Mucosa of stomach (tissue), 1 donor: ENCODE data around the gene APBB1IP.
"Not testable (repeated sequence)": the region's sequence is repeated elsewhere in the genome, so short reads cannot be mapped to it uniquely, and the experiment has no call there.

Experiments used
- H3K27me3 ChIP-seq: one replicate; pipeline ENCODE4 v1.7.0; 2013; ENCODE audit warnings: mild to moderate bottlenecking, low read length; ENCODE audit not compliant: control insufficient read depth, insufficient read depth
- H3K36me3 ChIP-seq: one replicate; pipeline ENCODE4 v1.7.0; 2013; ENCODE audit warnings: low read length; ENCODE audit not compliant: control insufficient read depth, insufficient read depth
- H3K4me1 ChIP-seq: one replicate; pipeline ENCODE4 v1.7.0; 2013; ENCODE audit warnings: mild to moderate bottlenecking, low read length; ENCODE audit not compliant: control insufficient read depth, insufficient read depth
- H3K4me3 ChIP-seq: one replicate; pipeline ENCODE4 v1.7.0; 2013; ENCODE audit warnings: low read length
- H3K9ac ChIP-seq: one replicate; pipeline ENCODE4 v1.7.0; 2013; ENCODE audit warnings: mild to moderate bottlenecking, low read length, moderate library complexity
- H3K9me3 ChIP-seq: one replicate; pipeline ENCODE4 v1.7.0; 2013; ENCODE audit warnings: mild to moderate bottlenecking, low read length, moderate library complexity; ENCODE audit not compliant: control insufficient read depth
- donor health status: Pancreatic carcinoma.

Gene APBB1IP

DNA sequence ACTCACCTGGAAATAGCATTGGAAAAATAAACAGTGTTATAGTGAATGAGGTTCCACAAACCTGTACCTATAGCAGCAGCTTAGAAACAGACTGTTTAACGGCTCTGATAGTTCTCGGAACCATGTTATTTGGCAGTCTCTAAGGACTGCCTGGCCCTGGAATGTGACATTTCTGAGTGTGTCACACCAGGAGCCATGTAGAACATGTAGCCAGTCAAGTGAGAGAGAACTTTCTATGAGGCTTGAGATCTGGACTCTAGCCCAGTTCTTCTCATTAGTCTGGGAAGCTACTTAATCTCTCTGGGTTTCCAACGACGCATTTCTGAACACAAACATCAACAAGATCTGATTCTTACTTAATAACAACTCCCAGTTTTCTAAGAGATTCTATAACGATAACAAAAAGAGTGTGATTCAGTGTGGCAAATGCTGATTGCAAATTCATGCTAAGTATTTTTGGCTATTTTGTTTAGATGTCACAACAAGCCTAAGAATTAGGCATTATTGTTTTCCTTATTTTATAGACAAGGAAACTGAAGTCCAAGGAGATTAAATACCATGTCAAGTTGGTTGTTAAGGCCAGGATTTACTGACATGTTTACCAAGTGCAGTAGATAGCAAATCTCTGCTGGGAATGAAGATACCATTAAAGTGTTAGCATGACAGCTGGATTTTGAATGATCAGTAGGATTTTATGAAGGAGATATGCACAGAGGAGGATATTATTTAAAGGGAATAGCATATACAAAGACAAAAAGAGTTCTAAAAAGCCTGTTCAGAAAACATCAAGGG is 47.2 kb downstream of the APBB1IP start:
- Histone ChIP-seq H3K27me3 (no peaks in the 10 kb centered on the region), H3K4me1 (peaks cover 8% of the 10 kb centered on the region), H3K9me3 (no peaks in the 10 kb centered on the region), H3K4me3 (no peak overlapping the region), H3K9ac (no peak overlapping the region), H3K36me3 (no peaks in the 10 kb centered on the region)

DNA sequence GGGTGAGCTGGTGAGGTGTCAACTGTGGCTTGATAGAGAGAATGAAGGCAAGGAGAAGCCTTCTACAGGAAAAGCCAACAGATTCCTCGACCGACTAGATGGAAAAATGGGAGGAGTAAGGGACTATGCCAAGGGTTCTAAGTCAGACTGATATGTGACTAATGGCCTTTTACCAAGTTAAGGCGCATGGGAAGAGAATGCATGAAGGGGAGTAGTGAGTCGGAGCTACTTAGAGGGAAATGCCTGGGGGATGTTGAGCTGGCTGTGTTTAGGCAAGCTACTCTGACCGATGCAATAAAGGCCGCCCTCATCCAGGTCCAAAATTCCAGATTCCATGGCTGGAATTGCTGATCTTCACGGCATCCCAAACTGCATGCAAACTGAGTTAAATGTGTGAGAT is 48.2 kb downstream of the APBB1IP start:
- no peak overlapping the region for H3K4me3 ChIP-seq
- no peaks in the 10 kb centered on the region for H3K9me3 ChIP-seq
- H3K9ac ChIP-seq, result no peak overlapping the region
- peaks cover 8% of the 10 kb centered on the region for H3K4me1 ChIP-seq
- H3K27me3 ChIP-seq, result no peaks in the 10 kb centered on the region
- H3K36me3 ChIP-seq, result no peaks in the 10 kb centered on the region

DNA sequence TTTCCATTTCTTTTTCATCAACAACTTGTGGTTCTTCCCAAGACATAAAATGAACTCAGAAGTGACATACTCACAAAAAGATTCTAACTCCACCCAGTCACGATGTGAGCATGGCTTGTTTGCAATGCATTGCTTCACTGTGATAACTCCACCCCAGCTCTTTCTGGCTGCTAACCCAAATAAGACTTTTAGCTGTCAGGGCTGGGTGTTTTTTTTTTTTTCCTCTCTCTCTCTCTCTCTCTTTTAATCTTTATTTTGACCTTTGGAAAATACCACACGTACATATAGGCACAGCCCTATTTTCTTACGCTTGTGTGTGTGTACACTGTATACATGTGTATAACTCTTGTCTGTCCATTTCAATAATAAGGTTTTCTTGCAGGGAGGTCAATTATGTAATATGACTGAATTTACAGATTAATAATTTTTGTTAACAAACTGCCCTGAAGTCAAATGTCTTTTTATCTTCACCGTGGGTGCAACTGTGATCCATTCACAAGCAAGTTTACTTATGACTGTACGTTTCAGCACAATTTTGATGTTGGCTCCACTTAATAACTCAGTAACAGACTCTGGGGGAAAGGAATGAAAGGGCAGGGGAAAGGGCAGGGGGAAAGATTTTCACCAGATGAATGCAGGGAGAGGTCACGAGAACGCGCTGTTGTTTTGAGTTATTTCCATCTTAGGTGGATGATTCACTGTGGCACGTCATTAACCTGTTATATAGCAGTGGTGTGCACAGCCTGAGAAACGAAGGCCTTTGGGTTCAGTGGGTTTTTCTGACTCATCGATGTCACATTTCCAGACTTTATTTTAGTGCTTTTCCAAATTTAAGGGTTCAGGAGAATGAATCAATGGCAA is 49.1 kb downstream of the APBB1IP start:
- Histone ChIP-seq H3K4me1 (peaks cover 8% of the 10 kb centered on the region), H3K9ac (peak overlapping the region; percentile 3), H3K4me3 (no peak overlapping the region), H3K27me3 (no peaks in the 10 kb centered on the region), H3K36me3 (no peaks in the 10 kb centered on the region), H3K9me3 (no peaks in the 10 kb centered on the region)

DNA sequence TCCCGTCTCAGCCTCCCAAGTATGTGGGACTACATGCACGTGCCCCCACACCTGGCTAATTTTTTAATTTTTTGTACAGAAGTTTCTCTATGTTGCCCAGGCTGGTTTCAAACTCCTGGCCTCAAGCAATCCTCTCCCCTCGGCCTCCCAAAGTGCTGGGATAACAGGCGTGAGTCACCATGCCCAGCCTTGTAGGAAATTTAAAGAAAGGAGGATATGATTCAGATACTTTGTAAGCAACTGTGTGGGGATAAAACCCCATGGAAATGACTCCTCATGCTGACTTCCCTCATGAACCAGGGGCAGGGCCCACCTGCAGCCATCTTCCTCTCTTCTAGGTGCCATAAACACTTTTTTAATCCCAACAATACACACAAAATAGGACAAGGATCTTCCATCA is 50.2 kb downstream of the APBB1IP start:
- Histone ChIP-seq H3K4me1 (peaks cover 8% of the 10 kb centered on the region), H3K36me3 (no peaks in the 10 kb centered on the region), H3K27me3 (no peaks in the 10 kb centered on the region), H3K9ac (no peak overlapping the region), H3K9me3 (no peaks in the 10 kb centered on the region), H3K4me3 (no peak overlapping the region)

DNA sequence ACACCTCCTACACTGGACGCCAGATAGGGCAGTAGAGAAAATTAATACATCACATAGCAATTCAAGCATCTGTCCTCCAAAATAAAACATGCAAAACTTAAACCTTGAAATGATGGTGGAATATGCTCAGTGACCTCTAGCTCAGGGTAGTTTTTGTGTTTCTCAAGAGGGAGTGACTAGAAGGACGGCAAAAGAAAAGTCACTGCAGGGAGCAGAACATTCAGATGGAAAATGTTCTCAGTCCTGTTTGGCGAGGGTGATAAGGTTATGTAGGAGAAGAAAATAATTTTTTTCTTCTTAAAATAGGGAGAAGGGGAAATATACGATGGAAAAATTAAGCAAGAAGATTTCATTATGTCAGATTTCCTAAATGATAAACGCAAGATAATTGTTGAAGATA is 50.9 kb downstream of the APBB1IP start:
- Histone ChIP-seq H3K4me1 (peaks cover 8% of the 10 kb centered on the region), H3K4me3 (no peak overlapping the region), H3K9me3 (no peaks in the 10 kb centered on the region), H3K36me3 (no peaks in the 10 kb centered on the region), H3K9ac (no peak overlapping the region), H3K27me3 (no peaks in the 10 kb centered on the region)

DNA sequence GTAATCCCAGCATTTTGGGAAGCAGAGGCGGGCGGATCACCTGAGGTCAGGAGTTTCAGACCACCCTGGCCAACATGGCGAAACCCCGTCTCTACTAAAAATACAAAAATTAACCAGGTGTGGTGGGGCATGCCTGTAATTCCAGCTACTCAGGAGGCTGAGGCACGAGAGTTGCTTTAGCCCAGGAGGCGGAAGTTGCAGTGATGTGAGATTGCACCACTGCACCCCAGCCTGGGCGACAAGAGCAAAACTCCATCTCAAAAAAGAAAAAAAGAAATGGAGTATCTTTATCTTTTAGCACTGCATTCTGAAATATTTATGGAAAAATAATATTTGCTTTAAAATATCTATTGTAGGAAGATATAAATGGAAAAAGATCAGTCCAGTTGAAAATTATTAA is 52.2 kb downstream of the APBB1IP start:
- H3K4me1 ChIP-seq, H3K9ac ChIP-seq, H3K9me3 ChIP-seq, H3K4me3 ChIP-seq, H3K36me3 ChIP-seq, H3K27me3 ChIP-seq: not testable (repeated sequence)

DNA sequence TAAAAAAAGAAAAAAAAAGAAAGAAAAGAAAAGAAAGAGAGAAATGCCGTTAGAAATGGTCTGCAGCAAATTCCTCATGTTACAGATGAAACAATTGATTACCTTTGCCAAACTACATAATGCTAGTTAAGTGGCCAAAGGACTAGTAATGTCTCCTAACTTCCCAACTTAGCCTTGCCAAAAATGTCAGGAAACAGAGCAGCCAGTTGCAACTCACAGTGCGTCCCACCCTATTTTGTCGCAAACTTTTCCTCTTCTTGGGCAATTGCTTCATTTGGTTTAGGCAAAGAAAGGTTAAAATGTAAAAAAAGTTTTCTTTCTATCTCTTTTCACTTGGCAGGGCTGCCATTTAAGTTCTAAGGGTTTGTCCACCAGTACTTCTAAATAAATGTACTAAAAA is 53.1 kb downstream of the APBB1IP start:
- no peaks in the 10 kb centered on the region for H3K9me3 ChIP-seq
- no peaks in the 10 kb centered on the region for H3K36me3 ChIP-seq
- no peak overlapping the region for H3K4me3 ChIP-seq
- no peak overlapping the region for H3K9ac ChIP-seq
- no peaks in the 10 kb centered on the region for H3K27me3 ChIP-seq
- no peaks in the 10 kb centered on the region for H3K4me1 ChIP-seq

DNA sequence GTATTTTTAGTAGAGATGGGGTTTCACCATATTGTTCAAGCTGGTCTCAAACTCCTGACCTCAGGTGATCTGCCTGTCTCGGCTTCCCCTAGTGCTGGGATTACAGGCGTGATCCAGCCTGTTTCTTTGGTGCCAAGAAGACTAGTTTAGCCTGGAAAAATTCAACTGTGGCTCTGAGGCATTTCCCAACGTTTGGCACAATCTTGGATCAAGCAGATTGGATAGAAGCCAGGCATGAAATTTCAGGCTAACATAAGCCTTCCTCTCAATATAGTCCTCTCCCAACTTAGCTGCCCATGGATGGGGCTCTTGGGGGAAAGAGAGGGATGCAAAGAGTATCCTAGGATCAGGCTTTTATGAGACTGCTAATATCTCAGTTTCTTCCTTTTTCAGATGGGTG is 53.8 kb downstream of the APBB1IP start:
- no peak overlapping the region for H3K4me3 ChIP-seq
- H3K9me3 ChIP-seq, result no peaks in the 10 kb centered on the region
- no peaks in the 10 kb centered on the region for H3K4me1 ChIP-seq
- H3K36me3 ChIP-seq, result no peaks in the 10 kb centered on the region
- no peak overlapping the region for H3K9ac ChIP-seq
- H3K27me3 ChIP-seq, result no peaks in the 10 kb centered on the region

DNA sequence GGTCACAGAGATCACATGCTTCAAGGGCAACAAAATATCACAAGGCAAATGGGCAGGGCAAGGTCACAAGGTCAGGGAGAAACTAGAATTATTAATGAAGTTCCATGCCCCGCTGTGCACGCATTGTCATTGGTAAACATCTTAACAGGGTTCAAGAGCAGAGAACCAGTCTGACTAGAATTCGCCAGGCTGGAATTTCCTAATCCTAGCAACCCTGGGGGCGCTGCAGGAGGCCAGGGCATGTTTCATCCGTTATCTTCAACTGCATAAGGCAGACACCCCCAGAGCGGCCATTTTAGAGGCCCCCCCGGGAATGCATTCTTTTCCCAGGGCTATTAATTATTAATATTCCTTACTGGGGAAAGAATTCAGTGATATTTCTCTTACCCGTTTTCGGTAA is 54.6 kb downstream of the APBB1IP start:
- not testable (repeated sequence) for H3K9ac ChIP-seq, H3K4me1 ChIP-seq, H3K27me3 ChIP-seq, H3K9me3 ChIP-seq, H3K4me3 ChIP-seq, H3K36me3 ChIP-seq

DNA sequence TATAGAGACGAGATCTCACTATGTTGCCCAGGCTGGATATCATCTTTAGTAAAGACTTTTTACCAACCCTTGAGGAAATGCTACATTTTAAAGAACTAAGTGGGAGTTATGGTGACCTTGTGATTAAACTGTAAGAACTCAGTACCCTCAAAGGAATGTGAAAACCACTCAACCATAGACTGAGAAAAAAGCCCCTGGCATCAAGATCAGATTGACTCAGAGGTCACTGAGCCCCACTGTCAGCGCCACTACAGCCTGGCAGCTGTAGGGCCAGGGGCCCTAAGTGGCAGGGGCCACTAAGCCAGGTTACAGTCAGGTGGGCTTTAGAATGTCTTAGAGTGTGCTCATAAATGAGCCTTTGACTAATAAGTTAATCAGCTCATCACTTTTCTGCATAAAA is 55.9 kb downstream of the APBB1IP start:
- Histone ChIP-seq H3K9ac (no peak overlapping the region), H3K4me3 (no peak overlapping the region), H3K4me1 (no peaks in the 10 kb centered on the region), H3K36me3 (no peaks in the 10 kb centered on the region), H3K9me3 (no peaks in the 10 kb centered on the region), H3K27me3 (no peaks in the 10 kb centered on the region)

DNA sequence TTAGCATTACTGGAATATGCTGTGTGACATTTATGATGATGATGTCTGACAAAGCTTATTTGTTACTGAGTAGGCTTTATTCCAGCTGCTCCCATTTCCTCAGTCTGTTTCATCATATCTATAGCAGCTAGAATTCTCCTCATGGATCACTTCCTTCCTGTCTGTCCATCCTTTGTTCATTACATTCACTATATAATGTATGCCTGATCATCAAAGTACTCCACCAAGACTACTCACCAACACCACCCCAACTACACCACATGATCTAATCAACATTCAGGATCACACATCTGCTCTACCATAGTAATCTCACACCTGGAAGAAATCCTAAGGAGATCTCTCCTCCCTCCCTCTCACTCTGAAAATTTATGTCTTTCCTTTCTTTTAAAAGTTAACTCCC is 61.3 kb downstream of the APBB1IP start:
- Histone ChIP-seq H3K4me3 (no peak overlapping the region), H3K9me3 (no peaks in the 10 kb centered on the region), H3K4me1 (no peaks in the 10 kb centered on the region), H3K36me3 (no peaks in the 10 kb centered on the region), H3K9ac (no peak overlapping the region), H3K27me3 (no peaks in the 10 kb centered on the region)

DNA sequence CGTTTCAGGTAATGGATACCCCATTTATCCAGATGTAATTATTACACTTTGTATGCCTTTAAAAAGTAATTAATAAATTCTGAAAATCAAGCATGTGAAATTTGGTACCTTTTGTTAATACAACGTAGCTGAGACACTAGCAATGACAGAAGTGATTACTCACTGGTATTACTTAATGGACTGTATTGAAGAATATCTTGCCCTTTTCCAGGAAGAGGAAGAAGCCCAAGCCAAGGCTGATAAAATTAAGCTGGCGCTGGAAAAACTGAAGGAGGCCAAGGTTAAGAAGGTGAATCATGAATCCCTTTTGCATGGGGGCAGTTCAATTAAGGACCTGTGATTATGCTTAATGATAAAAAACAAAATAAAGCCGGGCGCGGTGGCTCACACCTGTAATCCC is 64.8 kb downstream of the APBB1IP start:
- Histone ChIP-seq H3K4me1 (no peaks in the 10 kb centered on the region), H3K27me3 (no peaks in the 10 kb centered on the region), H3K9ac (no peak overlapping the region), H3K36me3 (no peaks in the 10 kb centered on the region), H3K9me3 (no peaks in the 10 kb centered on the region), H3K4me3 (no peak overlapping the region)
